ENCODE measurements around the gene EIF3I. TPM values are rescaled to one million over a fixed set of nuclear protein-coding genes. Genes with fewer than 3 reads are reported as not detected.

The EIF3I gene
- total and polyA plus RNA-seq, 2 of the 8 experiments (the other 6 are each of a cell fraction or from before 2014, with no cell fraction given), result 247 to 346 TPM

DNA sequence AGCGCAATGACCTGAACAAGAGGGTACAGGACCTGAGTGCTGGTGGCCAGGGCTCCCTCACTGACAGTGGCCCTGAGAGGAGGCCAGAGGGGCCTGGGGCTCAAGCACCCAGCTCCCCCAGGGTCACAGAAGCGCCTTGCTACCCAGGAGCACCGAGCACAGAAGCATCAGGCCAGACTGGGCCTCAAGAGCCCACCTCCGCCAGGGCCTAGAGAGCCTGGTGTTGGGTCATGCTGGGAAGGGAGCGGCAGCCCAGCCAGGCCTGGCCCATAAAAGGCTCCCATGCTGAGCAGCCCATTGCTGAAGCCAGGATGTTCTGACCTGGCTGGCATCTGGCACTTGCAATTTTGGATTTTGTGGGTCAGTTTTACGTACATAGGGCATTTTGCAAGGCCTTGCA, 27.2 kb upstream of the EIF3I start (continued):
- no peak for TF ChIP-seq RAD21 (IDR thresholded peaks at IDR 0.05 in 1 of 2, conservative IDR thresholded peaks at IDR 0.05 in 1 of 2; ENCODE audit: low read depth in 2 of 2, low read length in 2 of 2)
- TF ChIP-seq EGR1 (IDR thresholded peaks at IDR 0.05; ENCODE audit: borderline replicate concordance, low read depth, low read length), result no peak
- no peak for TF ChIP-seq EZH2 (IDR thresholded peaks at IDR 0.05; ENCODE audit: low read depth, low read length, severe bottlenecking)
- TF ChIP-seq TEAD4 (IDR thresholded peaks at IDR 0.05; ENCODE audit: low read depth, low read length), result no peak
- TF ChIP-seq CREB1 (IDR thresholded peaks at IDR 0.05), result no peak
- TF ChIP-seq CBX5 (IDR thresholded peaks at IDR 0.05; ENCODE audit: low read depth, low read length), result no peak
- TF ChIP-seq JUN (IDR thresholded peaks at IDR 0.05; ENCODE audit: low read depth, low read length), result no peak
- TF ChIP-seq CTCF (IDR thresholded peaks at IDR 0.05; ENCODE audit: control extremely low read depth in 1 of 3, insufficient read depth in 1 of 3, low read depth in 1 of 3, low read length in 3 of 3), result no peak
- no peak for TF ChIP-seq RXRA (IDR thresholded peaks at IDR 0.05; ENCODE audit: insufficient read depth, low read depth, low read length)
